GM19240 (cell line): ENCODE results near the gene AKT3.

Source experiments
- DNase-seq: peaks from one replicate; pipeline ENCODE4 v3.0.0; 2011; ENCODE audit warnings: low spot score; ENCODE audit not compliant: insufficient read length

Gene AKT3

GRCh38 chr1:243513726-243514491, 336.1 kb downstream of the AKT3 start:
- no peak for DNase-seq

GRCh38 chr1:243510928-243511327, 339.1 kb downstream of the AKT3 start:
- DNase-seq = no peak

GRCh38 chr1:243508943-243509342, 341.1 kb downstream of the AKT3 start:
- no peak for DNase-seq

GRCh38 chr1:243508303-243508713, 341.7 kb downstream of the AKT3 start:
- DNase-seq = no peak

- no peak for DNase-seq
Measured at GRCh38 chr1:243507672-243508302, 342.3 kb downstream of the AKT3 start.

GRCh38 chr1:243507001-243507671, 342.9 kb downstream of the AKT3 start:
- no peak for DNase-seq

GRCh38 chr1:243505986-243506689, 343.9 kb downstream of the AKT3 start:
- DNase-seq = no peak

GRCh38 chr1:243503155-243503554, 346.9 kb downstream of the AKT3 start:
- no peak for DNase-seq

GRCh38 chr1:243501002-243501401, 349.0 kb downstream of the AKT3 start:
- DNase-seq = no peak

GRCh38 chr1:243500512-243500911, 349.5 kb downstream of the AKT3 start:
- no peak for DNase-seq

GRCh38 chr1:243499711-243500110, 350.3 kb downstream of the AKT3 start:
- DNase-seq = no peak

- no peak for DNase-seq
Measured at GRCh38 chr1:243499248-243499647, 350.8 kb downstream of the AKT3 start.

- DNase-seq = no peak
Measured at GRCh38 chr1:243497939-243498681, 351.9 kb downstream of the AKT3 start.

GRCh38 chr1:243496806-243497205, 353.2 kb downstream of the AKT3 start:
- DNase-seq = no peak

- DNase-seq = no peak
Measured at GRCh38 chr1:243496187-243496646, 353.8 kb downstream of the AKT3 start.

GRCh38 chr1:243495442-243496186, 354.4 kb downstream of the AKT3 start:
- no peak for DNase-seq

- no peak for DNase-seq
Measured at GRCh38 chr1:243494741-243495431, 355.2 kb downstream of the AKT3 start.

GRCh38 chr1:243493156-243494129, 356.6 kb downstream of the AKT3 start:
- DNase-seq = no peak
